ENCODE data around the gene CPNE2.

Gene CPNE2

GRCh38 chr16:57125376-57125775 is 33.0 kb downstream of the CPNE2 start:
- no peak for DNase-seq

- no peak for DNase-seq
These were observed 33.6 kb downstream of the CPNE2 start for GRCh38 chr16:57125969-57126368.

- DNase-seq: no peak
These were observed 34.0 kb downstream of the CPNE2 start for GRCh38 chr16:57126411-57126810.

- DNase-seq: no peak
These were observed 34.8 kb downstream of the CPNE2 start for GRCh38 chr16:57127037-57127763.

GRCh38 chr16:57127836-57128235 is 35.5 kb downstream of the CPNE2 start:
- DNase-seq: no peak

- DNase-seq: peak in 1 of 5 donors; percentile 82
These were observed 36.5 kb downstream of the CPNE2 start for GRCh38 chr16:57128771-57129389.

- no peak for DNase-seq
These were observed 38.6 kb downstream of the CPNE2 start for GRCh38 chr16:57130950-57131321.

GRCh38 chr16:57131351-57131970 is 39.1 kb downstream of the CPNE2 start:
- no peak for DNase-seq

GRCh38 chr16:57132470-57132869 is 40.1 kb downstream of the CPNE2 start:
- no peak for DNase-seq

- DNase-seq: no peak
These were observed 40.6 kb downstream of the CPNE2 start for GRCh38 chr16:57133031-57133430.

- DNase-seq: no peak
These were observed 41.5 kb downstream of the CPNE2 start for GRCh38 chr16:57133886-57134285.

- peak in 3 of 5 donors; percentile 20 to 62 (median 30) for DNase-seq
These were observed 42.6 kb downstream of the CPNE2 start for GRCh38 chr16:57134982-57135381.

GRCh38 chr16:57137043-57137442 is 44.7 kb downstream of the CPNE2 start:
- no peak for DNase-seq

GRCh38 chr16:57137566-57138273 is 45.3 kb downstream of the CPNE2 start:
- DNase-seq: no peak

- DNase-seq: no peak
These were observed 46.0 kb downstream of the CPNE2 start for GRCh38 chr16:57138281-57138935.

- no peak for DNase-seq
These were observed 48.7 kb downstream of the CPNE2 start for GRCh38 chr16:57140931-57141668.

GRCh38 chr16:57141822-57142631 is 49.6 kb downstream of the CPNE2 start:
- DNase-seq: peak in 1 of 5 donors; percentile 32

GRCh38 chr16:57143149-57143921 is 51.0 kb downstream of the CPNE2 start:
- DNase-seq: no peak

GRCh38 chr16:57144027-57144426 is 51.6 kb downstream of the CPNE2 start:
- DNase-seq: no peak

All from T-helper 1 cell (primary cell).